Lower lobe of right lung (tissue), 2 donors: ENCODE results near the gene PIP5K1B. TPM values are rescaled to one million over a fixed set of nuclear protein-coding genes. Genes with fewer than 3 reads are reported as not detected.
A peak's percentile ranks its signal among the peaks of the same experiment; 100 is the strongest.

ENCODE experiments used
- ATAC-seq, 2 donors: fragments of 200-7000 bp; cut with Tn5 transposase; one replicate each; pipeline ENCODE4 v1.9.1; 2020 to 2022; ENCODE audit warnings: mild to moderate bottlenecking in 2 of 2, moderate library complexity in 2 of 2
- DNase-seq: peaks from one replicate; pipeline ENCODE4 v3.0.0-alpha.2; 2020
- H3K27ac ChIP-seq: fragments of 200-600 bp; one replicate; pipeline ENCODE4 v1.8.0; 2022
- H3K27me3 ChIP-seq: fragments of 200-600 bp; one replicate; pipeline ENCODE4 v1.8.0; 2022; ENCODE audit warnings: low read depth
- H3K36me3 ChIP-seq: fragments of 200-600 bp; one replicate; pipeline ENCODE4 v1.8.0; 2022; ENCODE audit warnings: mild to moderate bottlenecking
- H3K4me1 ChIP-seq: fragments of 200-600 bp; one replicate; pipeline ENCODE4 v1.8.0; 2022
- H3K4me3 ChIP-seq: fragments of 200-600 bp; one replicate; pipeline ENCODE4 v1.8.0; 2022; ENCODE audit warnings: mild to moderate bottlenecking
- H3K9me3 ChIP-seq: fragments of 200-600 bp; one replicate; pipeline ENCODE4 v1.8.0; 2022
- CTCF ChIP-seq: fragments of 200-600 bp; IDR thresholded peaks from one replicate; pipeline ENCODE4 v1.8.0; 2022; ENCODE audit warnings: antibody characterized with exemption, mild to moderate bottlenecking
- intact Hi-C: fragments of 100-400 bp; cut with DNase I; formaldehyde crosslinking; loops from one replicate; pipeline ENCODE4 v1.11.0; 2022
- total RNA-seq: library from RNA; stranded (reverse); fragmentation: NEBNext Ultra II Directional; extraction: Animal tissue kit (Norgen Biotek cat#: 25700); gene quantifications from one replicate; pipeline ENCODE4 v1.2.1, GENCODE V29; 2021
- donor health status: DM: no; HTN: yes; CAD: no; lungs with severe emphysema.

PIP5K1B gene
- total RNA-seq, 1 donor from 2014 or later = 35.9 TPM

- DNase-seq (no peak), ATAC-seq (no peak)
- Histone ChIP-seq H3K4me1 (no peaks in the 10 kb centered on the region), H3K27me3 (peaks cover 5% of the 10 kb centered on the region), H3K4me3 (no peak overlapping the region), H3K27ac (no peak overlapping the region), H3K9me3 (no peaks in the 10 kb centered on the region), H3K36me3 (no peaks in the 10 kb centered on the region)
- no peak for TF ChIP-seq CTCF
- intact Hi-C loops = no loop called here
These were observed 32.4 kb upstream of the PIP5K1B start for GRCh38 chr9:68672625-68673024.

GRCh38 chr9:68678430-68678829, 26.6 kb upstream of the PIP5K1B start:
- H3K27ac ChIP-seq = no peak overlapping the region
- no peak for ATAC-seq
- H3K36me3 ChIP-seq = no peaks in the 10 kb centered on the region
- peaks cover 6% of the 10 kb centered on the region for H3K27me3 ChIP-seq
- no peak for DNase-seq
- intact Hi-C loops = no loop called here
- no peaks in the 10 kb centered on the region for H3K9me3 ChIP-seq
- peak; percentile 10 for TF ChIP-seq CTCF
- H3K4me1 ChIP-seq = no peaks in the 10 kb centered on the region
- H3K4me3 ChIP-seq = no peak overlapping the region

- TF ChIP-seq CTCF = no peak
- no peak for ATAC-seq
These were observed 21.6 kb upstream of the PIP5K1B start for GRCh38 chr9:68683433-68683832.

GRCh38 chr9:68685213-68685612, 19.8 kb upstream of the PIP5K1B start:
- ATAC-seq = no peak
- DNase-seq = no peak
- H3K9me3 ChIP-seq = no peaks in the 10 kb centered on the region
- intact Hi-C loops = no loop called here
- no peaks in the 10 kb centered on the region for H3K27me3 ChIP-seq
- H3K27ac ChIP-seq = no peak overlapping the region
- no peak for TF ChIP-seq CTCF
- H3K4me1 ChIP-seq = no peaks in the 10 kb centered on the region
- no peak overlapping the region for H3K4me3 ChIP-seq
- no peaks in the 10 kb centered on the region for H3K36me3 ChIP-seq

More at GRCh38 chr9:68683433-68683832, 21.6 kb upstream of the PIP5K1B start:
- H3K27me3 ChIP-seq = no peaks in the 10 kb centered on the region
- H3K27ac ChIP-seq = no peak overlapping the region
- intact Hi-C loops = no loop called here
- no peaks in the 10 kb centered on the region for H3K9me3 ChIP-seq
- no peak for DNase-seq
- H3K4me1 ChIP-seq = no peaks in the 10 kb centered on the region
- no peak overlapping the region for H3K4me3 ChIP-seq
- no peaks in the 10 kb centered on the region for H3K36me3 ChIP-seq

GRCh38 chr9:68685770-68686169, 19.3 kb upstream of the PIP5K1B start:
- Histone ChIP-seq H3K9me3 (no peaks in the 10 kb centered on the region), H3K27ac (no peak overlapping the region), H3K4me3 (no peak overlapping the region), H3K27me3 (no peaks in the 10 kb centered on the region), H3K4me1 (no peaks in the 10 kb centered on the region), H3K36me3 (no peaks in the 10 kb centered on the region)
- ATAC-seq (peak; percentile 76 to 83), DNase-seq (no peak)
- intact Hi-C loops = no loop called here
- peak; percentile 47 for TF ChIP-seq CTCF

- intact Hi-C loops = no loop called here
- no peaks in the 10 kb centered on the region for H3K36me3 ChIP-seq
- no peak for TF ChIP-seq CTCF
- ATAC-seq (peak; percentile 88 to 97), DNase-seq (peak; percentile 56)
- H3K27me3 ChIP-seq = no peaks in the 10 kb centered on the region
- H3K27ac ChIP-seq = no peak overlapping the region
- no peaks in the 10 kb centered on the region for H3K9me3 ChIP-seq
- H3K4me3 ChIP-seq = no peak overlapping the region
- no peaks in the 10 kb centered on the region for H3K4me1 ChIP-seq
These were observed 15.0 kb upstream of the PIP5K1B start for GRCh38 chr9:68690088-68690487.
